SK-N-MC (cell line): ENCODE measurements around the gene COL8A1.

Experiments used
- DNase-seq: peaks from one replicate; pipeline ENCODE4 v3.0.0-alpha.2; 2011; ENCODE audit warnings: low read depth, low spot score
- H3K27ac ChIP-seq: fragments of 200-600 bp; sonication (generic); 2 replicates; pipeline ENCODE4 v1.5.1; 2016; ENCODE audit warnings: mixed run types
- H3K36me3 ChIP-seq: fragments of 200-600 bp; sonication (generic); 2 replicates; pipeline ENCODE4 v1.6.1; 2017; ENCODE audit warnings: antibody characterized with exemption, low read length, mixed read lengths; ENCODE audit not compliant: insufficient read depth
- H3K4me3 ChIP-seq: fragments of 200-600 bp; sonication (generic); 2 replicates; pipeline ENCODE4 v1.5.1; 2016
- H3K9ac ChIP-seq: fragments of 200-600 bp; sonication (generic); 2 replicates; pipeline ENCODE4 v1.8.0; 2017; ENCODE audit warnings: mixed run types, mixed read lengths; ENCODE audit not compliant: insufficient read length
- H3K9me3 ChIP-seq: fragments of 200-600 bp; sonication (generic); 2 replicates; pipeline ENCODE4 v1.6.1; 2017; ENCODE audit warnings: low read depth, mild to moderate bottlenecking, antibody characterized with exemption, low read length, moderate library complexity, mixed read lengths
- EZH2 ChIP-seq: fragments of 200-600 bp; sonication (generic); IDR thresholded peaks from one replicate; pipeline ENCODE4 v1.6.1; 2017; ENCODE audit warnings: antibody characterized with exemption
- FOXP2 ChIP-seq: optimal IDR thresholded peaks from 2 replicates; pipeline ENCODE3; 2011; ENCODE audit warnings: mild to moderate bottlenecking, moderate library complexity; ENCODE audit not compliant: insufficient read depth; ENCODE audit errors: extremely low read length, control extremely low read depth
- POLR2AphosphoS5 ChIP-seq: IDR thresholded peaks from 2 replicates; pipeline ENCODE4 v1.6.1; 2012; ENCODE audit warnings: mild to moderate bottlenecking, low read depth, low read length, borderline replicate concordance

Gene COL8A1

GRCh38 chr3:99624496-99625236 lies 13.7 kb upstream of the COL8A1 start:
- H3K4me3 ChIP-seq: no peak overlapping the region
- no peak overlapping the region for H3K9ac ChIP-seq
- DNase-seq: no peak
- TF ChIP-seq FOXP2 (no peak), EZH2 (no peak), POLR2AphosphoS5 (no peak)
- no peak overlapping the region for H3K27ac ChIP-seq
- H3K36me3 ChIP-seq: no peaks in the 10 kb centered on the region
- no peaks in the 10 kb centered on the region for H3K9me3 ChIP-seq

- no peak for DNase-seq
- Histone ChIP-seq H3K36me3 (no peaks in the 10 kb centered on the region), H3K27ac (no peak overlapping the region), H3K4me3 (no peak overlapping the region), H3K9ac (no peak overlapping the region), H3K9me3 (no peaks in the 10 kb centered on the region)
- no peak for TF ChIP-seq POLR2AphosphoS5
- TF ChIP-seq EZH2: no peak
- TF ChIP-seq FOXP2: no peak
Observed at GRCh38 chr3:99625237-99625622, 13.2 kb upstream of the COL8A1 start.

GRCh38 chr3:99625643-99626416 lies 12.6 kb upstream of the COL8A1 start:
- Histone ChIP-seq H3K27ac (no peak overlapping the region), H3K9ac (no peak overlapping the region), H3K4me3 (no peak overlapping the region), H3K36me3 (no peaks in the 10 kb centered on the region), H3K9me3 (no peaks in the 10 kb centered on the region)
- TF ChIP-seq FOXP2 (no peak), POLR2AphosphoS5 (no peak), EZH2 (no peak)
- DNase-seq: no peak

- TF ChIP-seq EZH2: no peak
- no peak for TF ChIP-seq FOXP2
- Histone ChIP-seq H3K9ac (no peak overlapping the region), H3K36me3 (no peaks in the 10 kb centered on the region), H3K9me3 (no peaks in the 10 kb centered on the region), H3K4me3 (no peak overlapping the region), H3K27ac (no peak overlapping the region)
- DNase-seq: no peak
Observed at GRCh38 chr3:99626417-99626788, 12.0 kb upstream of the COL8A1 start.

GRCh38 chr3:99627062-99627826 lies 11.2 kb upstream of the COL8A1 start:
- no peak overlapping the region for H3K9ac ChIP-seq
- no peak for DNase-seq

GRCh38 chr3:99630815-99631214 lies 7.6 kb upstream of the COL8A1 start:
- no peak overlapping the region for H3K27ac ChIP-seq
- H3K9me3 ChIP-seq: no peaks in the 10 kb centered on the region
- no peaks in the 10 kb centered on the region for H3K36me3 ChIP-seq
- no peak for DNase-seq
- H3K4me3 ChIP-seq: no peak overlapping the region
- no peak overlapping the region for H3K9ac ChIP-seq
- TF ChIP-seq POLR2AphosphoS5 (no peak), EZH2 (no peak), FOXP2 (no peak)

More at GRCh38 chr3:99627062-99627826, 11.2 kb upstream of the COL8A1 start:
- H3K27ac ChIP-seq: no peak overlapping the region
- H3K9me3 ChIP-seq: no peaks in the 10 kb centered on the region
- TF ChIP-seq EZH2 (no peak), POLR2AphosphoS5 (no peak), FOXP2 (no peak)
- no peak overlapping the region for H3K4me3 ChIP-seq
- no peaks in the 10 kb centered on the region for H3K36me3 ChIP-seq

GRCh38 chr3:99633887-99634558 lies 4.4 kb upstream of the COL8A1 start:
- TF ChIP-seq POLR2AphosphoS5: no peak
- TF ChIP-seq FOXP2: no peak
- no peak for TF ChIP-seq EZH2
- no peak overlapping the region for H3K9ac ChIP-seq
- H3K36me3 ChIP-seq: no peaks in the 10 kb centered on the region
- no peak overlapping the region for H3K27ac ChIP-seq
- no peak overlapping the region for H3K4me3 ChIP-seq
- no peaks in the 10 kb centered on the region for H3K9me3 ChIP-seq
- DNase-seq: no peak

- H3K9me3 ChIP-seq: no peaks in the 10 kb centered on the region
- H3K4me3 ChIP-seq: no peak overlapping the region
- no peak overlapping the region for H3K9ac ChIP-seq
- TF ChIP-seq EZH2 (no peak), POLR2AphosphoS5 (no peak), FOXP2 (no peak)
- H3K27ac ChIP-seq: no peak overlapping the region
- DNase-seq: no peak
- H3K36me3 ChIP-seq: no peaks in the 10 kb centered on the region
Observed at GRCh38 chr3:99634881-99635280, 3.5 kb upstream of the COL8A1 start.
